ENCODE results near the gene PSMC3.
A peak's percentile ranks its signal among the peaks of the same experiment; 100 is the strongest.
"Not testable (repeated sequence)": the region's sequence is repeated elsewhere in the genome, so short reads cannot be mapped to it uniquely, and the experiment has no call there.

PSMC3 gene

GRCh38 chr11:47426062-47426956 lies at the start of gene PSMC3:
TSS of gene PSMC3 (minus strand) at chr11:47426439. CDS start at chr11:47426279, 160 bp downstream.
- H3K4me1 Mint-ChIP-seq = peaks cover 35% of the 10 kb centered on the region
- no peaks in the 10 kb centered on the region for H3K27me3 Mint-ChIP-seq
- CTCF ChIA-PET = interaction anchor here (1.5 to 4.5 kb wide), 2 partner anchors 15 to 52 kb away, joined by 4 to 22 read pairs; no protein-coding TSS in a partner anchor
- H3K27ac Mint-ChIP-seq = peak within 1 kb of the TSS; percentile 99
- H3K9me3 Mint-ChIP-seq = no peaks in the 10 kb centered on the region
- H3K36me3 Mint-ChIP-seq = peaks cover 41% of the 10 kb centered on the region
- peak; percentile 99 for DNase-seq
- peak within 1 kb of the TSS; percentile 100 for H3K4me3 Mint-ChIP-seq

- Mint-ChIP-seq H3K4me3 (no peak overlapping the region), H3K9me3 (no peaks in the 10 kb centered on the region), H3K27ac (no peak overlapping the region), H3K27me3 (no peaks in the 10 kb centered on the region), H3K4me1 (no peaks in the 10 kb centered on the region), H3K36me3 (peaks cover 54% of the 10 kb centered on the region)
- no peak for DNase-seq
- CTCF ChIA-PET = no interaction called here
Measured at GRCh38 chr11:47470671-47471070, 44.4 kb upstream of the PSMC3 start.

GRCh38 chr11:47469361-47470179 lies 43.3 kb upstream of the PSMC3 start:
- CTCF ChIA-PET = no interaction called here
- Mint-ChIP-seq H3K4me3 (no peak overlapping the region), H3K9me3 (no peaks in the 10 kb centered on the region), H3K4me1 (no peaks in the 10 kb centered on the region), H3K27ac (no peak overlapping the region), H3K36me3 (peaks cover 57% of the 10 kb centered on the region), H3K27me3 (no peaks in the 10 kb centered on the region)
- no peak for DNase-seq

- no peak overlapping the region for H3K27ac Mint-ChIP-seq
Measured at GRCh38 chr11:47468598-47469214, 42.5 kb upstream of the PSMC3 start.

GRCh38 chr11:47467357-47467756 lies 41.1 kb upstream of the PSMC3 start:
- DNase-seq = no peak
- H3K4me1 Mint-ChIP-seq = no peaks in the 10 kb centered on the region
- no peaks in the 10 kb centered on the region for H3K9me3 Mint-ChIP-seq
- H3K27me3 Mint-ChIP-seq = no peaks in the 10 kb centered on the region
- CTCF ChIA-PET = interaction anchor here (1.5 kb wide), 1 partner anchor 13 kb away, joined by 3 read pairs; no protein-coding TSS in a partner anchor
- H3K27ac Mint-ChIP-seq = no peak overlapping the region
- no peak overlapping the region for H3K4me3 Mint-ChIP-seq
- H3K36me3 Mint-ChIP-seq = peaks cover 41% of the 10 kb centered on the region

More at GRCh38 chr11:47468598-47469214, 42.5 kb upstream of the PSMC3 start:
- no peaks in the 10 kb centered on the region for H3K4me1 Mint-ChIP-seq
- no peaks in the 10 kb centered on the region for H3K9me3 Mint-ChIP-seq
- no peak overlapping the region for H3K4me3 Mint-ChIP-seq
- DNase-seq = no peak
- H3K36me3 Mint-ChIP-seq = peaks cover 50% of the 10 kb centered on the region
- H3K27me3 Mint-ChIP-seq = no peaks in the 10 kb centered on the region
- CTCF ChIA-PET = no interaction called here

GRCh38 chr11:47466701-47467250 lies 40.5 kb upstream of the PSMC3 start:
- Mint-ChIP-seq H3K27ac (peak overlapping the region; percentile 3), H3K36me3 (peaks cover 43% of the 10 kb centered on the region), H3K9me3 (no peaks in the 10 kb centered on the region), H3K27me3 (no peaks in the 10 kb centered on the region), H3K4me3 (no peak overlapping the region), H3K4me1 (no peaks in the 10 kb centered on the region)
- CTCF ChIA-PET = interaction anchor here (1.5 kb wide), 1 partner anchor 13 kb away, joined by 3 read pairs; no protein-coding TSS in a partner anchor
- DNase-seq = no peak

- Mint-ChIP-seq H3K4me3 (no peak overlapping the region), H3K27ac (no peak overlapping the region), H3K36me3 (peaks cover 39% of the 10 kb centered on the region), H3K27me3 (no peaks in the 10 kb centered on the region), H3K9me3 (no peaks in the 10 kb centered on the region), H3K4me1 (no peaks in the 10 kb centered on the region)
- no peak for DNase-seq
- CTCF ChIA-PET = interaction anchor here (1.5 kb wide), 1 partner anchor 12 kb away, joined by 3 read pairs; no protein-coding TSS in a partner anchor
Measured at GRCh38 chr11:47466201-47466600, 40.0 kb upstream of the PSMC3 start.

GRCh38 chr11:47464483-47464882 lies 38.2 kb upstream of the PSMC3 start:
- H3K27me3 Mint-ChIP-seq = no peaks in the 10 kb centered on the region
- CTCF ChIA-PET = no interaction called here
- H3K4me1 Mint-ChIP-seq = no peaks in the 10 kb centered on the region
- no peak for DNase-seq
- H3K27ac Mint-ChIP-seq = no peak overlapping the region
- H3K4me3 Mint-ChIP-seq = no peak overlapping the region
- H3K9me3 Mint-ChIP-seq = no peaks in the 10 kb centered on the region
- H3K36me3 Mint-ChIP-seq = peaks cover 25% of the 10 kb centered on the region

- Mint-ChIP-seq H3K4me3 (no peak overlapping the region), H3K27ac (peak overlapping the region; percentile 22), H3K4me1 (no peaks in the 10 kb centered on the region), H3K36me3 (peaks cover 8% of the 10 kb centered on the region), H3K9me3 (no peaks in the 10 kb centered on the region), H3K27me3 (no peaks in the 10 kb centered on the region)
- CTCF ChIA-PET = no interaction called here
- no peak for DNase-seq
Measured at GRCh38 chr11:47461876-47462275, 35.6 kb upstream of the PSMC3 start.

- peaks cover 8% of the 10 kb centered on the region for H3K36me3 Mint-ChIP-seq
- DNase-seq = no peak
- no peak overlapping the region for H3K27ac Mint-ChIP-seq
- CTCF ChIA-PET = no interaction called here
- no peaks in the 10 kb centered on the region for H3K9me3 Mint-ChIP-seq
- no peaks in the 10 kb centered on the region for H3K4me1 Mint-ChIP-seq
- H3K27me3 Mint-ChIP-seq = no peaks in the 10 kb centered on the region
- no peak overlapping the region for H3K4me3 Mint-ChIP-seq
Measured at GRCh38 chr11:47460571-47461235, 34.5 kb upstream of the PSMC3 start.

- not testable (repeated sequence) for H3K27ac Mint-ChIP-seq, H3K4me3 Mint-ChIP-seq, H3K36me3 Mint-ChIP-seq, H3K9me3 Mint-ChIP-seq, H3K4me1 Mint-ChIP-seq, H3K27me3 Mint-ChIP-seq
- peak; percentile 83 for DNase-seq
- CTCF ChIA-PET = interaction anchor here (0.6 to 2.8 kb wide), 11 partner anchors 11 to 310 kb away, joined by 3 to 20 read pairs (median 4); no protein-coding TSS in a partner anchor
Measured at GRCh38 chr11:47454258-47454671, 28.0 kb upstream of the PSMC3 start.

GRCh38 chr11:47453365-47453764 lies 27.1 kb upstream of the PSMC3 start:
- H3K4me1 Mint-ChIP-seq = peaks cover 3% of the 10 kb centered on the region
- no peaks in the 10 kb centered on the region for H3K36me3 Mint-ChIP-seq
- no peak overlapping the region for H3K27ac Mint-ChIP-seq
- H3K27me3 Mint-ChIP-seq = no peaks in the 10 kb centered on the region
- DNase-seq = no peak
- CTCF ChIA-PET = interaction anchor here (0.9 to 2.8 kb wide), 7 partner anchors 8 to 194 kb away, joined by 3 to 20 read pairs (median 4); no protein-coding TSS in a partner anchor
- no peaks in the 10 kb centered on the region for H3K9me3 Mint-ChIP-seq
- H3K4me3 Mint-ChIP-seq = no peak overlapping the region

GRCh38 chr11:47451990-47452389 lies 25.8 kb upstream of the PSMC3 start:
- CTCF ChIA-PET = no interaction called here
- Mint-ChIP-seq H3K27me3 (no peaks in the 10 kb centered on the region), H3K27ac (no peak overlapping the region)

More at GRCh38 chr11:47451990-47452389, 25.8 kb upstream of the PSMC3 start:
- Mint-ChIP-seq H3K9me3 (no peaks in the 10 kb centered on the region), H3K4me3 (no peak overlapping the region), H3K36me3 (no peaks in the 10 kb centered on the region), H3K4me1 (peaks cover 3% of the 10 kb centered on the region)
- DNase-seq = no peak

All from activated naive CD4-positive, alpha-beta T cell treated with anti-CD3 and anti-CD28 coated beads, Interleukin-2, amount 10 ng/mL, durations not matched to agents 7 days and 5 days (primary cell).